NCI-H524 treated with DMSO at 0.1 percent for 48 hours (cell line): ENCODE measurements around the gene MAP1LC3B.
A peak's percentile ranks its signal among the peaks of the same experiment; 100 is the strongest.
"Not testable (repeated sequence)": the region's sequence is repeated elsewhere in the genome, so short reads cannot be mapped to it uniquely, and the experiment has no call there.

ENCODE experiments used
- DNase-seq: peaks from one replicate; lab custom pipeline; 2025; lab: John Stamatoyannopoulos, UW

Gene MAP1LC3B

GRCh38 chr16:87360862-87361610, 31.1 kb upstream of the MAP1LC3B start:
- no peak for DNase-seq

DNA sequence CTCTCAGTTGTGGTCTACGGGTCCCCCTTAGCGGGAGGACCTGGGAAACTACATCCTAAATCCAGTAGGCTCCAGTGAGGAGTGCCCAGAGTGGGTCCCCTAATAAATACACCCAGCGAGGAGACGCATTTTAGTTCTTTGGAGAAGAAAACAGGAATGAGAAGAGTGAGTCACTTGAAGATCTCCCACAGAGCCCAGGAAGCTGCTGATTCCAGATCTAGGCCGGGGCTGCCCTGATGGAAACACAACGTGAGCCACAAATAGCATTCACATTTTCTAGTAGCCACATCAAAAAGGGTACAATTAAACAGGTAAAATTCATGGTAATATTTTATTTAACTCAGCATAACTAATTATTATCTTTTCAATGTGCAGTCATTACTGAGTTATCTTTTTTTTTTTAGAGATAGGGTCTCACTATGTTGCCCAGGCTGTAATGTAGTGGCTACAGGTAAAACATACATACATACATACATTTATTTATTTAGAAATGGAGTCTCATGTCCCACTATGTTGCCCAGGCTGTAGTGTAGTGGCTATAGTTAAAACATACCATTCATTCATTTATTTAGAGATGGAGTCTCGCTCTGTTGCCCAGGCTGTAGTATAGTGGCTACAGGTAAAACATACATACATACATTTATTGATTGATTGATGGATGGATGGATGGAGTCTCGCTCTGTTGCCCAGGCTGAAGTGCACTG, 30.1 kb upstream of the MAP1LC3B start:
- no peak for DNase-seq

GRCh38 chr16:87362828-87363559, 29.1 kb upstream of the MAP1LC3B start:
- not testable (repeated sequence) for DNase-seq

DNA sequence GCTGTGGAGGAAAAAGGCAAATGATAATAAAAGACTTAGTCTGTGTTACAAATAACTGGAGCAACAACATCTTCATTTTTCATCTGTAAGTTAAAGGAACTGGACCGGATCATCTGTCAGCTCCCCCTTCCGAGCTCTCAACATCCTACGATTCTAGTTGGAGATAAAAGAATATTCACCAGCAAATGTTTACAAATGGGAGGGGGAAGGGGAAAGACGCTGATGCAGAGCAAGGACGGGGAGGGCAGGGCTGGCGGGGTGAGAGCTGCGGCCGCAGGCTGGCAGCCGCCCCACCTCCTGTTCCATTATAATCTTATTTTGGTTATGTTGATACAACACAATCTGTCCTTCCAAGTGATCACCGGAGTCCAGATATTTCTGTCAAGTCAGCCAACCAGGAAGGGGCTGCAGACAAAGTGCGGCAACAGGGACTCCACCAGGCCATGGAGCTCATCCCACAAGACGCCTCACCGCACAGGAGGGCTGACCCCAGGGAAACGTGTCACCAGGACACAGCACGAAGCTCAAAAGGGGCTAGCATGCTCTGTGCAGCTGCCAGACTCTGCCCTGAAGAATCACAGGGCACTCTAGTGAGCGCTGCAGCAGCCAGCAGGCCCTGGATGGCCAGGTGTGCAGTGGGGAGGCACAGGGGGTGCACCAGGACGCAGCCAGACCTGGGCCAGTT, 28.2 kb upstream of the MAP1LC3B start:
- peak; percentile 44 for DNase-seq

GRCh38 chr16:87365021-87365713, 27.0 kb upstream of the MAP1LC3B start:
- DNase-seq, result no peak

GRCh38 chr16:87366288-87366687, 25.8 kb upstream of the MAP1LC3B start:
- no peak for DNase-seq

DNA sequence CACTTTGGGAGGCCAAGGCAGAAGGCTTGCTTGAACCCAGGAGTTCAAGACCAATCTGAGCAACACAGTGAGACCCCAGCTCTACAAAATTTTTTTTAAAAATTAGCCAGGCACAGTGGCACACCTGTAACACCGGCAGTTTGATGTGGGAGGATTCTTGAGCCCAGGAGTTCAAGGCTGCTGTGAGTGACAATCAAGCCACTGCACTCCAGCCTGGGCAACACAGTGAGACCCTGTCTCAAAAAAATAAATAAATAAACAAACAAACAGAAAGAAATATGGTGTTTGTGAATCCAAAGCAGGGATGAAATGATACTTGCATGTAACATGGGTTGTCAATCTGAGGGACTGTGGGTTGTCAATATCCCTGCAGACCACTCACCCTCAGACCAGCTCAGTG, 25.2 kb upstream of the MAP1LC3B start:
- DNase-seq, result no peak

DNA sequence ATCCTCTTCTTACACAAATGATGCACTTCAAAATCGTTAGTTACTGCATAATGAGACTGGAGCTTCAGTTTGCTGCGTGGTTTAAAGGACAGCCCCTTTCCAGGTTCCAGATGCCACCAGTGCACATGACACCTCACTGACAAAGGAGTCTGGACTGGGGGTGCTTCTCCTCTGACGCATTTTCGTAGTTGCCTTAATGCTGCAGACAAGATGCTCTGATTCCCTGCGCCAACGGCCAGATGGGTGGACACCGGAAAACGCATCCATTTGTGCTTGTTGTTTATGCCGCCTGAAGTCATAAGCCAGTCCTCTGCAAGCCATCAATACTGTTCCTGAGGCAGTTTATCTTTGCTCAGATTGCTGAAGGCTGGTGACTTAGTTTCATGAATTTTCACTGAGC, 24.6 kb upstream of the MAP1LC3B start:
- peak; percentile 92 for DNase-seq

DNA sequence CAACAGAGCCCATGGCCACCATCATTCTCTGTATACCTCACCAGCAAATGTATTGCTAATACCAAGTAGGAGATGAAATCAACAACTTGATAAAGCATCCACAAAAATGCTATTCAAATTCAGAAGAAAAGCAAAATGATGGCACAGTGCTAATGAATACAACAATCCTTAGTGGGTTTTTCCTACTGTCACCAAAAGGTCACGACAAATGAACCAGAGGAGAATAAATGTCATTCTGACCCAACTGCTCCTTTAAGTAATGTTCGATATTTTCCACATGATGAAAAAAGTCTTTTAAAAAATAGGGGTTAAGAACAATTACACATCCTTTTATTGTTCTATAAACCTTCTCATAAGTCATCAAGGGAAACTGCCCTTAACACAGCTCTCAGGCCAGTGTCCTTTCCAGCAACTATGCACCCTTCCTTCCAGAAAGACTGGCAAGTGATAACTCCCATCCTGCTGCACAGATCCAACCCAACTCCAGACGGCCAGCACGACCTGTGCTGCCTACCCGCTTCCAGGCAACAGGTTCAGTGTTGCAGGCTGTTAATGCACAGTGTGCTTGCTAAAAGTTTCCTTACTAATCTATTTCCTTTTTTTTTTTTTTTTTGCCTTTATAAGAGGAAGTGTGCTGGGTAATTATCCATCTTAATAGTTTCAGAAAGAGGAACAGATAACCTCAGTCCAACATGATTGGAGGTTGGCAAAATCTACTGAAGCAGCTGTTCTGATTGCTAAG, 23.9 kb upstream of the MAP1LC3B start:
- DNase-seq, result no peak

- no peak for DNase-seq
These were observed 22.9 kb upstream of the MAP1LC3B start for GRCh38 chr16:87369117-87369765.

DNA sequence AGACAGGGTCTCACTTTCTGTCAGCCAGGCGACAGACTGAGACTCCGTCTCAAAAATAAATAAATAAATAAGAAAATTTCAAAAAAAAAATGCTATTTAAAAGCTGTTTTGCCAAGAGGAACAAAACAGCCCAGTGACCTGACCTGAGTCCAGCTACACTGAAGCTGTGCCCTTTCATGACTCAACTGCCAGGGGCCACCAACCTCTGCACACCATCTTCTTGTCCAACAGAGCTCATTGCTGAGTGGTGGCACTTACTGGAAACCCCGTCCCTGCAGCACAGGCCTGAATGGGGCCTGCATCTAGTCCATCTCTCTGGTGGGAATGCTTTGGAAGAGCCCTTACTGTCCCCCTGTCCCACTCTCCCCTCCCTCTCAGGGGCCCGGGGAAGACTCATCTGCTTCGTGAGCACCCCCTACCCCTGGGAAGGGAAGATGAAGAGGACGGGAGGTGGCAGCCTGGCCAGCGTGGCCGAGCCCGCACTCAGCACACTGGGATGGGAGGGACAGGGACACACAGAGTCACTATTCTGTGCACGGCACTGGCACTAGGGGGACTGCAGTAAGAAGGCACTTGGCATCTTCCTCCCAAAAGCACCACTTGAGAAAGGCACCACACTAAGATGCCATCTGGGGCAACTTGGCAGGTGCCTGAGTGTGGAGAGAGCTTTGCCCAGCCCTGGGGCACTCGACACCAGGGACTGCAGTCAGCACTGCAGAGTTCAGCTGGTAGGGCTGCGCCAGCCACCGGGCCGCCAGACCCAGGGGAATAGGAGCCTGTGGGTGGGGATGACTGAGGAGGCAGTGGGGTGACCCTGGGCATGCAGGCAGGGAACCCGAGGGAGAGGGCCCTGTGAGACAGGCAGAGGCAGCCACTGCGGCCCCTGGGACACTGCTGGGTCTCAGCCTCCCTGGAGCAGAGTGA, 22.1 kb upstream of the MAP1LC3B start:
- DNase-seq, result peak; percentile 85

DNA sequence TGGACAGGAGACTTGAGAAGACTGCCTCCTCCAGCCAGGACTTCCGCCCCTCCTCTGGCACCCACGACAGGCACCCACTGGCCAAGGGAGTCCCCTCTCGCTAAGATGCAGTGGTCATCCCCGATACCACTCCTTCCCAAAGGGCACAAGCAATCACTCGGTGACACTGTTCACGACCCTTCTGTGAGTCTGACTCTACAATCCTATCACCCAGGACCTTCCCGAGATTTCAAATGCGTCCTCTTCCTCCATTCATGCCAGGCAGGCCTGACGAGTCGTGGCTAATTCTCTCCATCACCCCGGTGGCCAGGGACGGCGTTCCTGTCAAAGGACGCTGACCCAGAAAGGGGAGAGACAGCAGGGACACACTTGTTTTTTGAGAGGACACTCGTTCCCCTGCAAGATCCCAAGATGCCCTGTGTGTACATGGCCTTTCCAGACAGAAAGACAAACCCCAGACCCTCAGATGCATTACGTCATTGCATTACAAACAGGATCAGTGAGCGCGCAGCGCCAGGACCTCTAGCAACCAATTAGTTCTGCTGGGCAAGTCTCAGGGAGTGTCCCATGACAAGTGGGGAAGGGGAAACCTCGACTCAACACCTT, 20.8 kb upstream of the MAP1LC3B start:
- DNase-seq, result no peak

DNA sequence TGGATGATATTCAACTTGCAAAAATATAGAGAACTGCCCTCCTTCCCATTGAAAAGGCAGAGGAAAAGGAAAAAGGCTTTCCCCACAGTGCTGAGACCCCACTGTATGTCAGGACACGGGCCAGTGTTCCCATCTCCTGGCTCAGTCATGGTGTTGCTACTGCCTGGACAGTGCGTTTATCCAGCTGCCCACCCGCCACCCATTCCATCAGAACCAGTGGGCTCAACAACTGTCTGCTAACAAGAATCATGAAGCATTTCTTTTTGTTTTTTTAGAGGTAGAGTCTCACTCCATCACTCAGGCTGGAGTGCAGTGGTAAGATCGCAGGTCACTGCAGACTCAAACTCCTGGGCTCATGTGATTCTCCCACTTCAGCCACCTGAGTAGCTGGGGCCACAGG, 19.8 kb upstream of the MAP1LC3B start:
- no peak for DNase-seq

- DNase-seq, result no peak
These were observed 17.8 kb upstream of the MAP1LC3B start for GRCh38 chr16:87374313-87374712.

GRCh38 chr16:87375426-87376135, 16.6 kb upstream of the MAP1LC3B start:
- no peak for DNase-seq

GRCh38 chr16:87376660-87377059, 15.5 kb upstream of the MAP1LC3B start:
- no peak for DNase-seq

- not testable (repeated sequence) for DNase-seq
These were observed 12.8 kb upstream of the MAP1LC3B start for GRCh38 chr16:87379312-87379752.

DNA sequence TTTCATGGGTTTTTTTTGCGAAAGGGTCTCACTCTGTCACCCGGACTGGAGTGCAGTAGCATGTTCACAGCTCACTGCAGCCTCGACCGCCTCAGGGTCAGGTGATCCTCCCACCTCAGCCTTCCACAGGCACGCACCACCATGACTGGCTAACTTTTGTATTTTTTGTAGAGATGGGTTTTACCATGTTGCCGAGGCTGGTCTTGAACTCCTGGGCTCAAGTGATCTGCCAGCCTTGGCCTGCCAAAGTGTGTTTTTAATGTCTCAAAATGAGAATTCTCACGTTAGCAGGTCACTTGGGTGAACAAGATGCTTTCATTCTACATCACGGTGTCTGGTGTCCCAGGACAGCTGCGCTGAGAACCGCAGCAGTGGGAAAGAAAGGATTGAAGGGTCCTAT, 11.7 kb upstream of the MAP1LC3B start:
- DNase-seq, result no peak
